Lung (tissue), 12 donors: ENCODE measurements around the gene MDFIC. TPM values are rescaled to one million over a fixed set of nuclear protein-coding genes. Genes with fewer than 3 reads are reported as not detected.
A peak's percentile ranks its signal among the peaks of the same experiment; 100 is the strongest.

ENCODE experiments used
- ATAC-seq: fragments of 200-7000 bp; cut with Tn5 transposase; one replicate; pipeline ENCODE4 v1.9.1; 2020; ENCODE audit warnings: moderate number of reproducible peaks; ENCODE audit not compliant: insufficient read depth, low FRiP score
- DNase-seq, 3 donors: peaks; one replicate each; pipeline ENCODE4 v3.0.0-alpha.2; 2013 to 2017
- H3K27ac ChIP-seq, 2 donors: one replicate each; pipeline ENCODE4 v1.5.1; 2013; ENCODE audit warnings: mild to moderate bottlenecking in 2 of 2, moderate library complexity in 2 of 2, control low read depth in 1 of 2, inconsistent platforms in 1 of 2, low read depth in 1 of 2, low read length in 1 of 2
- H3K27me3 ChIP-seq, 3 donors: one replicate each; pipeline ENCODE4 v1.5.1; 2013; ENCODE audit warnings: low read length in 2 of 3; ENCODE audit not compliant: control insufficient read depth in 3 of 3, insufficient read depth in 3 of 3
- H3K36me3 ChIP-seq, 4 donors: one replicate each; pipeline ENCODE4 v1.5.1; 2013; ENCODE audit warnings: low read length in 4 of 4, mild to moderate bottlenecking in 1 of 4, moderate library complexity in 1 of 4; ENCODE audit not compliant: control insufficient read depth in 4 of 4, insufficient read depth in 4 of 4
- H3K4me1 ChIP-seq, 5 donors: one replicate each; pipeline ENCODE4 v1.5.1; 2013; ENCODE audit warnings: low read length in 5 of 5, mild to moderate bottlenecking in 2 of 5, moderate library complexity in 1 of 5; ENCODE audit not compliant: control insufficient read depth in 5 of 5, insufficient read depth in 5 of 5
- H3K4me3 ChIP-seq: one replicate; pipeline ENCODE4 v1.5.1; 2013; ENCODE audit warnings: mild to moderate bottlenecking, control low read depth, moderate library complexity
- H3K9ac ChIP-seq, 2 donors: one replicate each; pipeline ENCODE4 v1.5.1; 2013; ENCODE audit warnings: low read length in 2 of 2, control low read depth in 1 of 2; ENCODE audit not compliant: insufficient read depth in 1 of 2
- H3K9me3 ChIP-seq, 4 donors: one replicate each; pipeline ENCODE4 v1.5.1; 2013; ENCODE audit warnings: low read length in 3 of 4, mild to moderate bottlenecking in 1 of 4, moderate library complexity in 1 of 4; ENCODE audit not compliant: control insufficient read depth in 4 of 4, insufficient read depth in 3 of 4
- CTCF ChIP-seq: IDR thresholded peaks from 2 replicates; pipeline ENCODE4 v1.5.1; 2012; ENCODE audit warnings: mild to moderate bottlenecking; ENCODE audit errors: control extremely low read depth, extremely low read depth
- WGBS, 2 donors: extraction: QIAGEN DNeasy Blood & Tissue Kit; methylation state at CpG; one replicate each; pipeline ENCODE4 v1.1.7; 2013; 5-methylcytosine and 5-hydroxymethylcytosine counted together
- polyA plus RNA-seq, 2 donors: library from polyadenylated mRNA; stranded (reverse); fragments of 200-250 nt; gene quantifications; one replicate each; pipeline ENCODE4 v1.2.1, GENCODE V29; 2013
- total RNA-seq, 2 donors: library from RNA; depleted of rRNA in 1 of 2; stranded (reverse); fragments of >200 nt in 1 of 2; gene quantifications; one replicate each; pipeline ENCODE4 v1.2.1, GENCODE V29; 2014 to 2021
- donor health status: control.
- donor health status: control.
- donor health status: Bipolar disorder and iron deficiency.
- donor health status: healthy.
- donor health status: DM: yes; HTN: yes; CAD: no.

MDFIC gene
- total and polyA plus RNA-seq, 4 donors: 13.3 to 55.5 (median 25.5) TPM

GRCh38 chr7:114986190-114987180, 64.6 kb downstream of the MDFIC start:
- Histone ChIP-seq H3K9me3 (no peaks in the 10 kb centered on the region), H3K4me1 (peaks cover 0 to 22% (median 4%) of the 10 kb centered on the region in 5 donors), H3K27ac (peak overlapping the region in 1 of 2 donors; percentile 53), H3K9ac (no peak overlapping the region), H3K27me3 (no peaks in the 10 kb centered on the region), H3K4me3 (no peak overlapping the region), H3K36me3 (peaks cover 0 to 3% (median under 1%) of the 10 kb centered on the region in 4 donors)
- TF ChIP-seq CTCF: no peak
- WGBS, 2 donors: 83 to 98% methylated on average over 3 of the region's 3 CpGs
- DNase-seq (no peak), ATAC-seq (no peak)

DNA sequence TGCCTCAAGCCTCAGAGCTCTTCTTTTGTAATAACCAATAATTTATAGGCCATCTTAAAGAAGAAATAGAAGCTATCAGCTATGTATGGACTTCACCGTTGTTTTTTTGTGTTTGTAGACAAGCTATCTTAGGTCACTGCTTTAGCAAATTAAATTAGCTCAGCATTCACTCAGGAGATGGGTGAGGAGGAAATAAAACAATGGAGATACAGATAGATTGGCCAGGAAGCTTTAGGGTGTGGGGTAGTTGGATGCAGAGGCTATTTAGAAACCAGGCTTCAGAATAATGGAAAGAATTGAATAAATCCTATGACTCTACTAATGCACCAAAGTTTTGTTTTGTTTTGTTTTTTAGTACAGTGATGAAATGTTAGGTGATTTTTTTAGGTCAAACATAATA, 66.1 kb downstream of the MDFIC start:
- ATAC-seq (no peak), DNase-seq (no peak)
- TF ChIP-seq CTCF: no peak
- H3K9ac ChIP-seq: no peak overlapping the region
- no peaks in the 10 kb centered on the region for H3K27me3 ChIP-seq
- H3K4me1 ChIP-seq: peaks cover 0 to 17% (median 4%) of the 10 kb centered on the region in 5 donors
- no peaks in the 10 kb centered on the region for H3K9me3 ChIP-seq
- WGBS, 2 donors: 60 to 73% methylated on average over 1 of the region's 1 CpG
- H3K4me3 ChIP-seq: no peak overlapping the region
- H3K36me3 ChIP-seq: peaks cover 0 to 3% (median 0%) of the 10 kb centered on the region in 4 donors
- peak overlapping the region in 1 of 2 donors; percentile 53 for H3K27ac ChIP-seq

DNA sequence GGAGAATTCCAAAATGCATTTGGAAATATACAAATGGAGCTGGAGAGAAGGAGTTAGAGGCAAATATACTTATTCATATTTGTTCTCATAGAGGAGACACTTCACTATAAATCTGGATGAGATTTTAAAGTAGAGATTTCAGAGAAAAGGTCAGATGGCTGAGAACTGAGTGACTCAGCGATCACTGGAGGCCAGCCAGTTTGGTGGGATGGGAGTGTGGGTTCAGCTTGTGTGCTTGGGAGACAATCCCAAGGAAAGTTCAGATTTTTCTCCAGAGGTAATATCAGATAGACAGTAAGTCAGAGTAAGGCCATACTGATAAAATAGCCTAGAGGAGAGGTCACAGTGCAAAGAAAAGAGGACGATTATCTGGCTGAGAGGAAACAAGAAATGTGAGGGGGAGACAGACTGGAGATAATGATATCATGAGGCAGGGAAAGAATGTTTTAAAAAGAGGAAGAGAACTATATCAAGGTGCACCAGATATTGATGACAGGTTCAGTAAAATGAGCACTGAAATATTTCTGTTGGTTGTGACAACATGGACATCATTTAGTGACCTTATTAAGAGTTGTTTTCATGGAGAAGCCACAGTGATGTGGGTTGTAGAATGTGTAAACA, 67.0 kb downstream of the MDFIC start:
- no peaks in the 10 kb centered on the region for H3K9me3 ChIP-seq
- H3K4me1 ChIP-seq: peaks cover 0 to 17% (median 4%) of the 10 kb centered on the region in 5 donors
- 49 to 52% methylated on average over 2 of the region's 2 CpGs for WGBS, 2 donors
- no peak overlapping the region for H3K4me3 ChIP-seq
- H3K9ac ChIP-seq: no peak overlapping the region
- no peak for DNase-seq
- peak overlapping the region in 1 of 2 donors; percentile 57 for H3K27ac ChIP-seq
- no peak for TF ChIP-seq CTCF
- ATAC-seq: peak; percentile 75
- peaks cover 0 to 3% (median 0%) of the 10 kb centered on the region in 4 donors for H3K36me3 ChIP-seq
- no peaks in the 10 kb centered on the region for H3K27me3 ChIP-seq
